HG03103 (cell line): ENCODE results near the gene AJM1.
A peak's percentile ranks its signal among the peaks of the same experiment; 100 is the strongest.
"Not testable (repeated sequence)": the region's sequence is repeated elsewhere in the genome, so short reads cannot be mapped to it uniquely, and the experiment has no call there.

Experiments
- ATAC-seq: cut with Tn5 transposase; IDR thresholded peaks from one replicate; pipeline ENCODE4 v1.9.1; 2021; ENCODE audit warnings: low read depth; ENCODE audit not compliant: unreplicated experiment

The AJM1 gene

GRCh38 chr9:136843159-136843800, 1.0 kb downstream of the AJM1 start:
- not testable (repeated sequence) for ATAC-seq

GRCh38 chr9:136843801-136844740, 1.8 kb downstream of the AJM1 start:
- ATAC-seq: not testable (repeated sequence)

DNA sequence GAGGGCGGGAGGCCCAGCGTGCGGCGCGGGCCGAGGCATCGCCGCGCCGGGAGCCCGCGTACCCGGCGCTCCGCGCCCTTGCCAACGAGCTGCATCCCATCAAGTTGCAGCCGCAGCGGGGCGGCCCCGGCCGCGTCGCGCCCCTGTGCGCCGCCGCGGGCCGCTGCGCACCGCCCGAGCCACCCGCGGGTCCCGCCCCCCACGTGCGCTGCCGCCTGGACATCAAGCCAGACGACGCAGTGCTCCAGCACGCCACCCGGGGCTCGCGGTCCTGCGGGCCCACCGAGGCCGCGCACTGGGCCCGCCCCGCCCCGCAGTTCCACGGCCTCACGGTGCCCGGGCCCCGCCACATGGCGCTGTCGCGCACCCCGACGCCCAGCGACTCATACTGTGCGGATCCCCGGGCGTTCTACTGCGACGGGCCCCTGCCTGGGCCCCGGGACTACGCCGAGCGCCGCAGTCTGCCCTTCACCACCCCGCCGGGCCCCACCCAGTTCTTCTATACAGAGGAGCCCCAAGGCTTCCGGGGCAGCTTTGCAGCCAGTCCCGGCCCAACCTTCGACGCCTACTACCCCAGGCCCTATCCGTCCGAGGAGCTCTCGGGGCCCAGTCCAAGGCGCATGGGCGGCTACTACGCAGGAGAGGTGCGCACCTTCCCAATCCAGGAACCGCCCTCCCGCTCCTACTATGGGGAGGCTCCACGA, 2.6 kb downstream of the AJM1 start:
- no peak for ATAC-seq

DNA sequence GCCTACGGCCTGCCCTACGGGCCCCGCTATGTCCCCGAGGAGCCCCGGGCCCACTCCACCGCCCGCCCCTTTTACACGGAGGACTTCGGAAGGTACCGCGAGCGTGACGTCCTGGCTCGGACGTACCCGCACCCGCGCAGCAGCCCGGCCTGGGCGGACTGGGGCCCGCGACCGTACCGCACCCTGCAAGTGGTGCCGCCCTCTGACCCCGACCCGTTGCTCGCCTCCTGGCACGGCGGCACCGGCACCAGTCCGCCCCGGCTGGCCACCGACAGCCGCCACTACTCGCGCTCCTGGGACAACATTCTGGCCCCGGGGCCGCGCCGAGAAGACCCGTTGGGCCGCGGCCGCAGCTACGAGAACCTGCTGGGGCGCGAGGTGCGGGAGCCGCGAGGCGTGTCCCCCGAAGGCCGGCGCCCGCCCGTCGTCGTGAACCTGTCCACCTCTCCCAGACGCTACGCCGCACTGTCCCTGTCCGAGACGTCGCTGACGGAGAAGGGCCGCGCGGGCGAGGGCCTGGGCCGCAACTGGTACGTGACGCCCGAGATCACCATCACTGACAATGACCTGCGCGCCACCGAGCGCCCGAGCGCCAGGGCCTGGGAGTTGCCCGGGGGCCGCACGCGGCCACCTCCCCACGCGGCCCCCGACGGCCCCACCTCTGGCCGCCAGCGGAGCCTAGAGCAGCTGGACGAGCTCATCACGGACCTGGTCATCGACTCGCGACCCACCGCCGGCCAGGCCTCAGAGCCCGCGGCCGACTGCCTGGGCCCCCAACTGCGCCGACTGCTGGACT, 3.4 kb downstream of the AJM1 start:
- ATAC-seq: no peak

GRCh38 chr9:136846376-136847087, 4.3 kb downstream of the AJM1 start:
- ATAC-seq: no peak

DNA sequence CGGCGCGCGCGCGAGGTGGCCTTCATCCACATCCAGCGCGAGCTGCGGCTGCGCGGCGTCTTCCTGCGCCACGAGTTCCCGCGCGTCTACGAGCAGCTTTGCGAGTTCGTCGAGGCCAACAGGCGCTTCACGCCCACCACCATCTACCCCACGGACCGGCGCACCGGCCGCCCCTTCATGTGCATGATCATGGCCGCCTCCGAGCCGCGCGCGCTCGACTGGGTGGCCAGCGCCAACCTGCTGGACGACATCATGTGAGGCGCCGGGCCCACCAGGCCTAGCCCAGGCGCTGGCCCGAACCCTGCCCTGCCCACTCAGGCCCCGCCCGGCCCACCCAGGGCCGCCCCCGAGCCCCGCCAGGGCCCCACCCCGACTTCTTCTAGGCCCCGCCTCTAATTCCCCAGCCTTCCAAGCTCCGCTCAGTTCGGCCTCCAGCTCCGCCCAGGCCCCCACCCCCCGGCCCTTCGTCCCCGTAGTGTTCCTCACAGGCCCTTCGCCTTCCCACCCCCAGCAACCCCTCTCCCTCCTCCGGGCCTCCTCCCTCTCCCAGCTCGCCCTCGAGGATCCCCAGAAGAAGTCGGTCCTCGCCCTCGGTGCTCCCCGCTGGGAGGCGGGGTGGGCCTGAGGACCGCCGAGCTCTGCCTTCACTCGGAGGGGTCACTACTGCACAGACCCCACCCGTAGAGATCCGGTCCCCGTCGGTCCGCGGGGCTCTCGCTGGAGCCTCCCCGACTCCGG, 5.0 kb downstream of the AJM1 start:
- no peak for ATAC-seq

GRCh38 chr9:136847826-136848392, 5.6 kb downstream of the AJM1 start:
- ATAC-seq: no peak

DNA sequence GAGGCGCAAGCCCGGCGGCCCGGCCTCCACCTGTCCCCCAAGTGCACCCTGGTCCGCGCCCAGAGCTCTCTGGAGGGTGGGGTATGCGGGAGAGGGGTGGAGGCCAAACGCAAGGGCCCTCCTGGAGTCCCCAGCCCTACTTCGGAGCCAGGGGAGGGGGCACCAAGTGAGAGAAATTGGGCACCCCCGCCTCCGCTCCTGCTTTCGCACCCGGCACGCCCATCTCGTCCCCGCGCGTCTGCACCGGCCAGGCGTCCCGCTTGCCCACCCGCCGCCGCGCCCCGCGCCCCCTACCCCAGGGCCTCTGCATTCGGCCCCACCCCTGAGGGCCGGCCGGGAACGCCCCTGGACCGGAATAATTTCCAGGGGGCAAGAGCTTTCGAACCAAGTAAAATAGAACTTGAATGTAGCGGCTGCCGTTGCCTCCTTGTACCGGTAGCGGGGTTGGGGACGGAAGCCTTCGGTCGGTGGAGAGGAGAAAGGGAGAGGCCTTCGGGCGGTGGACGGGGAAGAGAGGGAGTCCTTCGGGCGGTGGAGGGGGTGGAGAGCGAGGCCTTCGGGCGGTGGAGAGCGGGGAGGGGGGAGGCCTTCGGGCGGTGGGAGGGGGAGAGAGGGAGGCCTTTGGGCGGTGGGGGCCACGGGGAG, 6.2 kb downstream of the AJM1 start:
- ATAC-seq: no peak

DNA sequence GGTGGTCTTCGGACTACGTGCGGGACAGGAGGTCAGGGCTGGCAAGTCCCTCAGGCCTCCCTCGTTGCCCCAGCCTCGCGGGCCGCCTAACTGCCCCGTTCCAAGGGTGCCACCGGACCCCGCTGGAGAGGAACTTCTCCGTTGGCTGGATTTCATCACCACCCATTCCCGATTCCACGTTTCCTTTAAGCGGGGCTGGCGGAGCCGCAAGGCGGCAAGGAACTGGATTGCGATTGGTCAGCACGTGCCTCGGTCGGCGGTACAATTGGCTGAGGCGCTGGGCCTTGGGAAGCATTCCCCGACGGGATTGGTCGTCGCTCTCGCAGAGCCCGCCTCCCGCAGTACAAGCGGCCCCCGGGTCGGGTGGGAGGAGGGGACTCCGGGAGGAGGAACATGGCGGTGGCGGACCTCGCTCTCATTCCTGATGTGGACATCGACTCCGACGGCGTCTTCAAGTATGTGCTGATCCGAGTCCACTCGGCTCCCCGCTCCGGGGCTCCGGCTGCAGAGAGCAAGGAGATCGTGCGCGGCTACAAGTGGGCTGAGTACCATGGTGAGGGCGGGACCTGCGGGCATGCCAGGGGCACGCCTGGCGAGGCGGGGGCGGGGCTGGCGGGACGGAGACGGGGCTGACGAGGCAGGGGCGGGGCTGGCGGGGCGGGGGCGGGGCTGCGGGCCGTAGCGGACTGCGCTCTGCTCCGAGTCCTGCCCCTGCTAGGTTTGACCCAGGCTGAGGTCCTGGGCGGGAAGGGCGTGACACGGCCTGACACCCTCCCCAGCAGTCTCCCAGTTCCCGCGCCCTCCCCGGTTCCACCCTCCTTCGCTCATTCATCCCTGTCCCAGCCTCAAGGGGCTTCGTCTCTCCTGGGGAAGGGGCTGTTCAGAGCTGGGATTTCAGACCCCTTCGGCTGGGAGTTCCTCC, 7.0 kb downstream of the AJM1 start, which contains the start of gene PHPT1:
Gene PHPT1 (plus strand): TSS at position 372 of the 922 bp plus-strand sequence. CDS start 22 bp downstream, at position 394.
- peak; percentile 72 for ATAC-seq

DNA sequence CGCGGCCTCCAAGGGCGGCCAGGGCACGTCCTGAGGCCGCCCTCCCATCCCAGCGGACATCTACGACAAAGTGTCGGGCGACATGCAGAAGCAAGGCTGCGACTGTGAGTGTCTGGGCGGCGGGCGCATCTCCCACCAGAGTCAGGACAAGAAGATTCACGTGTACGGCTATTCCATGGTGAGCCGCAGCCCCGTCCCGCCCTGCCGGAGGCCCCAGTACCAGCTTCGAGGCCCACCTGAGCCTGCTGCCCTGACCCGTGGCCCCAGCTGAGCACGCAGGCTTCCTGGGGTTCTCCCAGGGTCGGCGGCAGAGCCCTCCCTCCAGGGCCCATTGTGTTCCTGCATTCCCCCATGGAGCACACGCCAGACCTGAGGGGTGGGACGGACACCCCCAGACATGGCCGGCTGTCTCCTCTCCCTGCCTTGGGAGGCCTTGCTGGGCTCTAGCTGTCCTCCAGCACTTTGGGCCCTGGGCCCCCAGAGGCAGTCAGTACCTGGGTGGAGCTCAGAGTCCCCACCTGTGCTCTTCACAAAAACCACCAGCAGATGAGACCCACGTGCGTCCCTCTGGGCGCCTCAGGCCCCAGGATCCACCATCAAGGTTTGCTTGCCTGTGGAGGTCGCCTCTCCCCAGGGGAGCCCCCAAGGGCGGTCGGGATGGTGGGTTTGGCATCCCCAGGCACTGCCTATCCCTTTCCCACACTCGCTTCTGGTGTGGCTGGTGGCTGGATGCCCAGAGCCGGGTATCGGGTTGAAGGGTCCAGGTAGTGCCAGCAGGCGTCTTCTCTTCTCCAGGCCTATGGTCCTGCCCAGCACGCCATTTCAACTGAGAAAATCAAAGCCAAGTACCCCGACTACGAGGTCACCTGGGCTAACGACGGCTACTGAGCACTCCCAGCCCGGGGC, 7.9 kb downstream of the AJM1 start:
- no peak for ATAC-seq

DNA sequence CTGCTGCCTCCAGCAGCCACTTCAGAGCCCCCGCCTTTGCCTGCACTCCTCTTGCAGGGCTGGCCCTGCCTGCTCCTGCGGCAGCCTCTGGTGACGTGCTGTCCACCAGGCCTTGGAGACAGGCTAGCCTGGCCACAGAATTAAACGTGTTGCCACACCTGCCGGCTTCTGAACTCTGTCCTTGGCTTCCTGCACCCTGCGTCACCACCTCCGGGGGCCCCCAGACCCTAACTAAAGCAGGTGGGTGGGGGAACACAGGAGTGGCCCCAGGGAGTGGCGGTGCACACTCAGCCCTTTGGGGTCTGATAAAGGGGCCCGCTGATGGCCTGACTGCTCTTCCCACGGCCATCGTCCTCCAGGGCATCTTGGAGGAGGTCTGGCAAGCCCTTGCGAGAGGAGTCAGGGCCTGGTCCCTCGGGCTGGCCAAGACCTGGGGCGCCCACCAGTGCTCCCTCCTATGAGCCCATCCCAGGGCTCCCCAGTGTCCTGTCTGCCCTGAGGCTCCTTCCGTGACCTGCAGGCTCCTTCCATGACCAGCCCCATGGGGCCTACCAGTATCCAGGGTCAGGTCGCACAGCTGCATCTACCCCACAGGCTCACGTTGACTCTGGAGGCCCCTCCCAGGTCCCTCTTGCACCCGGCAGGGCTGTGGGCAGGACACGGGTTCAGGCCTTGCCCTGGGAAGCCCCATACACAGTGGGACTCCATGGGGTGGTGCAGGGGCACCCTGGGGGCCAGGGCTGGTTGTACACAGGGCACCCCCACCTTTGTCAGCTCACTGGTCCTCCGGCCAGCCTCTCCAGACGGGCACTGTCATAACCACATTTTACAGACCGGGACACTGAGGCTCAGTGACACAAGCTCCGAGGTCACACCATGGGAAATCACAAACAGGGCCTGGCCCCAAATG, 8.8 kb downstream of the AJM1 start:
- no peak for ATAC-seq

DNA sequence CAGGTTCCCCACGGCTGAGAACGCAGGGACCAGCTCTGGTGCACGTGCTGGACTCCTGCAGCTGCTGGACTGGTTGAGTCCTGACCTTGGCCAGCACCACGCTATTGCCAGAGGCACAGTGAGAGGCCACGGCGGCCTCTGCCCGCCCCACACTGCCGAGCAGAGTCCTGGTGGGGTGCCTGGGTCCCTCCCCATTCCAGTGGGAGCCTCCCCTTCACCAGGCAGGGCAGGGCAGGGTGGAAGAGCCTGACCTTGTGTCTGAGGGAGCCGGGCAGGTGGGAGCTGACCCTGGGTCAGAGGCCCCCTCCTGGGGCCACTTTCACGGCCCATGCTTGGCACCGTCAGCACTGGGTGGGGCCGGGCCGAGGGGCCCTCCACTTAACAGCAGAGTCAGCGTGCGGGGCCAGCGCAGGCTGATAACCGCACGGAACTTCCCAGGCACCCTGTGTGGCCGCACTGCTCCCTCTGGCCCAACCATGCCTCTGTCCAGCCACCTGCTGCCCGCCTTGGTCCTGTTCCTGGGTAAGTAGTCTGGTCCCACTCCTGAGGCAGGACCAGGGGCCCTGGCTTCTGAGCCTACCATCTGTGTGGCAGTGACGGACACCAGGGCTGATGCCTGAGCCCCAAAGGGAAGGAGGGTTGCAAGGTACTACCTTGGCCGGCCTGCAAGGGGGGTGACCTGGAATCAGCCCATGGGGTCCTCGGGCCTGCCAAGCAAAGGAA, 9.8 kb downstream of the AJM1 start, which contains the start of gene MAMDC4:
Gene MAMDC4 (plus strand): TSS at position 406 of the 723 bp plus-strand sequence. CDS start 71 bp downstream, at position 477.
- ATAC-seq: no peak

GRCh38 chr9:136852664-136853595, 10.7 kb downstream of the AJM1 start:
- no peak for ATAC-seq
